ENCODE measurements around the gene FLOT1. TPM values are rescaled to one million over a fixed set of nuclear protein-coding genes. Genes with fewer than 3 reads are reported as not detected.
A peak's percentile ranks its signal among the peaks of the same experiment; 100 is the strongest.
"Not testable (repeated sequence)": the region's sequence is repeated elsewhere in the genome, so short reads cannot be mapped to it uniquely, and the experiment has no call there.

Gene FLOT1
- total RNA-seq, 1 donor from 2014 or later: 151 TPM

- Histone ChIP-seq H3K9me3 (no peaks in the 10 kb centered on the region), H3K27ac (peak within 1 kb of the TSS; percentile 94), H3K27me3 (ENCODE audit: low read depth) (no peaks in the 10 kb centered on the region), H3K4me3 (peak within 1 kb of the TSS; percentile 93), H3K36me3 (peaks cover 36% of the 10 kb centered on the region), H3K4me1 (peaks cover 54% of the 10 kb centered on the region)
- ATAC-seq: peak; percentile 83 to 88
- DNase-seq: peak; percentile 98
- TF ChIP-seq, protein P1, sequence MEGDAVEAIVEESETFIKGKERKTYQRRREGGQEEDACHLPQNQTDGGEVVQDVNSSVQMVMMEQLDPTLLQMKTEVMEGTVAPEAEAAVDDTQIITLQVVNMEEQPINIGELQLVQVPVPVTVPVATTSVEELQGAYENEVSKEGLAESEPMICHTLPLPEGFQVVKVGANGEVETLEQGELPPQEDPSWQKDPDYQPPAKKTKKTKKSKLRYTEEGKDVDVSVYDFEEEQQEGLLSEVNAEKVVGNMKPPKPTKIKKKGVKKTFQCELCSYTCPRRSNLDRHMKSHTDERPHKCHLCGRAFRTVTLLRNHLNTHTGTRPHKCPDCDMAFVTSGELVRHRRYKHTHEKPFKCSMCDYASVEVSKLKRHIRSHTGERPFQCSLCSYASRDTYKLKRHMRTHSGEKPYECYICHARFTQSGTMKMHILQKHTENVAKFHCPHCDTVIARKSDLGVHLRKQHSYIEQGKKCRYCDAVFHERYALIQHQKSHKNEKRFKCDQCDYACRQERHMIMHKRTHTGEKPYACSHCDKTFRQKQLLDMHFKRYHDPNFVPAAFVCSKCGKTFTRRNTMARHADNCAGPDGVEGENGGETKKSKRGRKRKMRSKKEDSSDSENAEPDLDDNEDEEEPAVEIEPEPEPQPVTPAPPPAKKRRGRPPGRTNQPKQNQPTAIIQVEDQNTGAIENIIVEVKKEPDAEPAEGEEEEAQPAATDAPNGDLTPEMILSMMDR (IDR thresholded peaks at IDR 0.05): no peak
- intact Hi-C loops (cut with DNase I): loop anchor here (5.0 kb wide), 1 partner anchor 43 kb away; no protein-coding TSS in a partner anchor
These were observed 22.4 kb downstream of the FLOT1 start, which contains the start of gene TUBB for GRCh38 chr6:30719791-30720737. TUBB (plus strand) TSS chr6:30720352; CDS start chr6:30720507, 155 bp downstream.

DNA sequence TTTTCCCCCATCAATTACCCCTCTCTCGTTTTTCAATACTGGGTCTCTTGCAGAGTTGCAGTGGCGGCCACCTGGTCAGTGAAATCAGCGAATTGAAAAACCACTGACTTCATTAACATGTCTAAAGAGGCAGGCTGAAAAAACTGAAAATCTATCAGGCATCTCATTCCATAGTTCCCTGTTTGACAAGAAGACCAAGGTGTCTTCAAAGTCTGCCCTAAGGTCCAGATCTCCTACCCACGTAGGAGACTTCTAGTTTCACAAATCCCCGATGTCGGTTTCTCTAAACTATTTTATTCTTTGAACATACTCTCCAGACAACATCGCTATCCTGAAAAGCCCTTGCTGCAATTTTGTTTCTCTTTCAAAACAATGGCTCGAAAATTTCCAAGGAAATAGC lies 23.1 kb downstream of the FLOT1 start:
- intact Hi-C loops (cut with DNase I): no loop called here
- ATAC-seq (no peak), DNase-seq (no peak)
- Histone ChIP-seq H3K27me3 (ENCODE audit: low read depth) (no peaks in the 10 kb centered on the region), H3K36me3 (peaks cover 36% of the 10 kb centered on the region), H3K9me3 (no peaks in the 10 kb centered on the region), H3K4me3 (peak overlapping the region; percentile 93), H3K27ac (peak overlapping the region; percentile 94), H3K4me1 (peaks cover 54% of the 10 kb centered on the region)
- TF ChIP-seq, protein P1 (IDR thresholded peaks at IDR 0.05): no peak

GRCh38 chr6:30717845-30718720 lies 24.4 kb downstream of the FLOT1 start:
- H3K9me3 ChIP-seq; ATAC-seq; intact Hi-C loops (cut with DNase I); H3K27me3 ChIP-seq (ENCODE audit: low read depth); DNase-seq: not testable (repeated sequence)
- H3K36me3 ChIP-seq: peaks cover 36% of the 10 kb centered on the region
- peak overlapping the region; percentile 90 for H3K27ac ChIP-seq
- peaks cover 46% of the 10 kb centered on the region for H3K4me1 ChIP-seq
- H3K4me3 ChIP-seq: peak overlapping the region; percentile 65

- peak; percentile 100 for DNase-seq
- peak within 1 kb of the TSS; percentile 65 for H3K4me3 ChIP-seq
- no peaks in the 10 kb centered on the region for H3K27me3 ChIP-seq (ENCODE audit: low read depth)
- H3K27ac ChIP-seq: peak within 1 kb of the TSS; percentile 90
- H3K36me3 ChIP-seq: peaks cover 36% of the 10 kb centered on the region
- TF ChIP-seq, protein P1 (IDR thresholded peaks at IDR 0.05): peak; percentile 59
- no peaks in the 10 kb centered on the region for H3K9me3 ChIP-seq
- intact Hi-C loops (cut with DNase I): no loop called here
- ATAC-seq: peak; percentile 84 to 90
- H3K4me1 ChIP-seq: peaks cover 38% of the 10 kb centered on the region
These were observed 25.2 kb downstream of the FLOT1 start, which contains the start of gene MDC1 for GRCh38 chr6:30717129-30717844. MDC1 (minus strand) TSS chr6:30717281; CDS start chr6:30715175, 2,106 bp downstream.

- Histone ChIP-seq H3K4me1 (peaks cover 33% of the 10 kb centered on the region), H3K36me3 (peaks cover 36% of the 10 kb centered on the region), H3K9me3 (no peaks in the 10 kb centered on the region), H3K4me3 (peak overlapping the region; percentile 65), H3K27ac (peak overlapping the region; percentile 90), H3K27me3 (ENCODE audit: low read depth) (no peaks in the 10 kb centered on the region)
- intact Hi-C loops (cut with DNase I): no loop called here
- ATAC-seq (no peak), DNase-seq (no peak)
- TF ChIP-seq, protein P1 (IDR thresholded peaks at IDR 0.05): no peak
These were observed 25.7 kb downstream of the FLOT1 start for GRCh38 chr6:30716879-30717128.
